ENCODE data around the gene PC. TPM values are rescaled to one million over a fixed set of nuclear protein-coding genes. Genes with fewer than 3 reads are reported as not detected.
A peak's percentile ranks its signal among the peaks of the same experiment; 100 is the strongest.

PC gene
- total RNA-seq, 1 experiment from 2014 or later = 24.5 TPM

GRCh38 chr11:66888282-66888681 lies 69.9 kb downstream of the PC start:
- H2AFZ ChIP-seq (ENCODE audit: low read length) = no peak overlapping the region
- CTCF ChIA-PET = interaction anchor here (0.5 kb wide), 1 partner anchor 48 kb away, joined by 11 read pairs; no protein-coding TSS in a partner anchor
- DNase-seq (peak; percentile 27), ATAC-seq (no peak)
- H3K36me3 ChIP-seq (ENCODE audit: low read depth, low read length) = no peaks in the 10 kb centered on the region
- TF ChIP-seq EZH2 (IDR thresholded peaks at IDR 0.05; ENCODE audit: low read length, unreplicated experiment) = no peak
- TF ChIP-seq EZH2phosphoT487 (IDR thresholded peaks at IDR 0.05; ENCODE audit: borderline replicate concordance, low read length) = no peak
- H3F3A ChIP-seq (ENCODE audit: low read length, unreplicated experiment) = no peaks in the 10 kb centered on the region
- peaks cover 32% of the 10 kb centered on the region for H3K4me1 ChIP-seq (ENCODE audit: insufficient read depth, low read length)
- intact Hi-C loops (cut with micrococcal nuclease) = loop anchor here (10.0 kb wide), 1 partner anchor 167 kb away; the partner anchor contains the start of gene RHOD
- no peaks in the 10 kb centered on the region for H3K9me2 ChIP-seq (replicated peaks; ENCODE audit: low read length)
- POLR2A ChIA-PET (ENCODE audit: unreplicated experiment) = no interaction called here
- no peaks in the 10 kb centered on the region for H4K20me1 ChIP-seq (ENCODE audit: low read length)
- no peak overlapping the region for H3K9ac ChIP-seq (ENCODE audit: low read length)
- no peaks in the 10 kb centered on the region for H3K79me2 ChIP-seq (ENCODE audit: low read length)
- no TSS peak for BruUV-seq (replicated peaks)
- H3K27me3 ChIP-seq (ENCODE audit: low read length) = no peaks in the 10 kb centered on the region
- no peak overlapping the region for H3K4me2 ChIP-seq (ENCODE audit: low read length)
- no peak overlapping the region for H3K27ac ChIP-seq (ENCODE audit: low read length)
- no peaks in the 10 kb centered on the region for H3K9me3 ChIP-seq (ENCODE audit: low read length)
- no peak overlapping the region for H3K4me3 ChIP-seq (ENCODE audit: low read length)

GRCh38 chr11:66887526-66887925 lies 70.7 kb downstream of the PC start:
- H3K4me1 ChIP-seq (ENCODE audit: insufficient read depth, low read length) = peaks cover 32% of the 10 kb centered on the region
- no peaks in the 10 kb centered on the region for H4K20me1 ChIP-seq (ENCODE audit: low read length)
- H3K79me2 ChIP-seq (ENCODE audit: low read length) = no peaks in the 10 kb centered on the region
- H3K9me2 ChIP-seq (replicated peaks; ENCODE audit: low read length) = no peaks in the 10 kb centered on the region
- H3K4me2 ChIP-seq (ENCODE audit: low read length) = no peak overlapping the region
- no peak overlapping the region for H3K27ac ChIP-seq (ENCODE audit: low read length)
- H3K9ac ChIP-seq (ENCODE audit: low read length) = no peak overlapping the region
- intact Hi-C loops (cut with micrococcal nuclease) = loop anchor here (10.0 kb wide), 1 partner anchor 167 kb away; the partner anchor contains the start of gene RHOD
- ChIA-PET CTCF (no interaction called here), POLR2A (ENCODE audit: unreplicated experiment) (no interaction called here)
- BruUV-seq (replicated peaks) = no TSS peak
- no peaks in the 10 kb centered on the region for H3F3A ChIP-seq (ENCODE audit: low read length, unreplicated experiment)
- DNase-seq = no peak
- no peaks in the 10 kb centered on the region for H3K27me3 ChIP-seq (ENCODE audit: low read length)
- no peaks in the 10 kb centered on the region for H3K36me3 ChIP-seq (ENCODE audit: low read depth, low read length)
- H3K4me3 ChIP-seq (ENCODE audit: low read length) = no peak overlapping the region
- no peak overlapping the region for H2AFZ ChIP-seq (ENCODE audit: low read length)
- ATAC-seq = no peak
- H3K9me3 ChIP-seq (ENCODE audit: low read length) = no peaks in the 10 kb centered on the region
- no peak for TF ChIP-seq EZH2phosphoT487 (IDR thresholded peaks at IDR 0.05; ENCODE audit: borderline replicate concordance, low read length)
- TF ChIP-seq, protein P1, sequence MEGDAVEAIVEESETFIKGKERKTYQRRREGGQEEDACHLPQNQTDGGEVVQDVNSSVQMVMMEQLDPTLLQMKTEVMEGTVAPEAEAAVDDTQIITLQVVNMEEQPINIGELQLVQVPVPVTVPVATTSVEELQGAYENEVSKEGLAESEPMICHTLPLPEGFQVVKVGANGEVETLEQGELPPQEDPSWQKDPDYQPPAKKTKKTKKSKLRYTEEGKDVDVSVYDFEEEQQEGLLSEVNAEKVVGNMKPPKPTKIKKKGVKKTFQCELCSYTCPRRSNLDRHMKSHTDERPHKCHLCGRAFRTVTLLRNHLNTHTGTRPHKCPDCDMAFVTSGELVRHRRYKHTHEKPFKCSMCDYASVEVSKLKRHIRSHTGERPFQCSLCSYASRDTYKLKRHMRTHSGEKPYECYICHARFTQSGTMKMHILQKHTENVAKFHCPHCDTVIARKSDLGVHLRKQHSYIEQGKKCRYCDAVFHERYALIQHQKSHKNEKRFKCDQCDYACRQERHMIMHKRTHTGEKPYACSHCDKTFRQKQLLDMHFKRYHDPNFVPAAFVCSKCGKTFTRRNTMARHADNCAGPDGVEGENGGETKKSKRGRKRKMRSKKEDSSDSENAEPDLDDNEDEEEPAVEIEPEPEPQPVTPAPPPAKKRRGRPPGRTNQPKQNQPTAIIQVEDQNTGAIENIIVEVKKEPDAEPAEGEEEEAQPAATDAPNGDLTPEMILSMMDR (conservative IDR thresholded peaks at IDR 0.05; ENCODE audit: low read depth, low read length) = no peak
- TF ChIP-seq EZH2 (IDR thresholded peaks at IDR 0.05; ENCODE audit: low read length, unreplicated experiment) = no peak

GRCh38 chr11:66886671-66887221 lies 71.4 kb downstream of the PC start:
- Histone ChIP-seq H3K4me1 (ENCODE audit: insufficient read depth, low read length) (peaks cover 27% of the 10 kb centered on the region), H3K79me2 (ENCODE audit: low read length) (0 out of 2 replicates have a peak, but pooled peaks cover 3% of the 10 kb centered on the region), H3K9me2 (replicated peaks; ENCODE audit: low read length) (no peaks in the 10 kb centered on the region), H3K27ac (ENCODE audit: low read length) (no peak overlapping the region), H3K4me2 (ENCODE audit: low read length) (no peak overlapping the region), H2AFZ (ENCODE audit: low read length) (no peak overlapping the region), H3K9me3 (ENCODE audit: low read length) (no peaks in the 10 kb centered on the region), H3F3A (ENCODE audit: low read length, unreplicated experiment) (no peaks in the 10 kb centered on the region), H3K4me3 (ENCODE audit: low read length) (no peak overlapping the region), H3K27me3 (ENCODE audit: low read length) (no peaks in the 10 kb centered on the region), H3K9ac (ENCODE audit: low read length) (no peak overlapping the region), H3K36me3 (ENCODE audit: low read depth, low read length) (no peaks in the 10 kb centered on the region), H4K20me1 (ENCODE audit: low read length) (no peaks in the 10 kb centered on the region)
- DNase-seq = no peak
- ATAC-seq = no peak
- POLR2A ChIA-PET (ENCODE audit: unreplicated experiment) = no interaction called here
- TF ChIP-seq EZH2 (IDR thresholded peaks at IDR 0.05; ENCODE audit: low read length, unreplicated experiment) (no peak), EZH2phosphoT487 (IDR thresholded peaks at IDR 0.05; ENCODE audit: borderline replicate concordance, low read length) (no peak)
- TF ChIP-seq, protein P1 (conservative IDR thresholded peaks at IDR 0.05; ENCODE audit: low read depth, low read length) = no peak
- no TSS peak for BruUV-seq (replicated peaks)
- CTCF ChIA-PET = no interaction called here
- intact Hi-C loops (cut with micrococcal nuclease) = loop anchor here (10.0 kb wide), 1 partner anchor 168 kb away; the partner anchor contains the start of gene RHOD

Data from PC-3 (cell line).